ENCODE data around the gene PIR.

PIR gene

GRCh38 chrX:15418707-15419181 is 74.4 kb downstream of the PIR start:
- no peak for DNase-seq

- DNase-seq = no peak
Measured at GRCh38 chrX:15418041-15418706, 75.0 kb downstream of the PIR start.

GRCh38 chrX:15416133-15416993 is 76.8 kb downstream of the PIR start:
- DNase-seq = no peak

DNA sequence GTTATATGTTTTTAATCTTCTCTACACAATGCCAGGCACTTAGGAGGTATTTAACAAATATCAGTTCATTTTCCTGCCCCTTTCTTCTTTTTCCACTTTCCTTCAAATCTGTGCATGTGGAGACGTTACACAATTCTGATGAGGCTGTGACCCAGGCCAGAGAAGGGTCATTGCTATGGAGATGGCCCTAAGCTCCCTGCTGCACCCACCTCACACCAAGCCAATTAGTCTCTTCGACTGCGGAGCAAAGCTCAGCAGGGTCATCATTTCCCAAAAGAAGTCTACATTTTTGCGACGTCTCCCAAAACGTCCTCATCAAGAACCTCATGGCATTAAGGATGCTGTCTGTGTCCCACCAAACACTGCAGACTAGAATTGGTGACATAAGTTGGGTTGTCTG is 80.0 kb downstream of the PIR start:
- DNase-seq = no peak

DNA sequence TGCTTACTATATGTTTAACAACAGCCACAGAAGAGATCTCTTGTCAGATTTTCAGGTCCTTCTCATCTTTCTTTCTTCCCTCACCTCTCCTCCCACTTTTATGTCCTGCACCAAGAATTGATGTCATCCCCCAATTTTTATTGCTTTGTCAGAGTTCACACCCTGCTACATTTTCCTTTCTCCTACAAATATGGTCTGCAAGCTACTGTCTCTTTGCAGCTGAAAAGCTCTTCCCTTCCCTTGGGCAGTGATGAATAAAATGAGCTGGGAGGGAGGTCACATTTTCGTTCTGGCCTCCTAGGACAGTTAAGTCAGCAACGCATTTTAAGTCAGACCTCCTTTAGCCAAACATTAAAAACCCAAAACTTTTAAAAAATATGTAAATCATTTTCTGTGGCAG is 82.2 kb downstream of the PIR start:
- no peak for DNase-seq

- DNase-seq = no peak
Measured at GRCh38 chrX:15410430-15410829, 82.7 kb downstream of the PIR start.

DNA sequence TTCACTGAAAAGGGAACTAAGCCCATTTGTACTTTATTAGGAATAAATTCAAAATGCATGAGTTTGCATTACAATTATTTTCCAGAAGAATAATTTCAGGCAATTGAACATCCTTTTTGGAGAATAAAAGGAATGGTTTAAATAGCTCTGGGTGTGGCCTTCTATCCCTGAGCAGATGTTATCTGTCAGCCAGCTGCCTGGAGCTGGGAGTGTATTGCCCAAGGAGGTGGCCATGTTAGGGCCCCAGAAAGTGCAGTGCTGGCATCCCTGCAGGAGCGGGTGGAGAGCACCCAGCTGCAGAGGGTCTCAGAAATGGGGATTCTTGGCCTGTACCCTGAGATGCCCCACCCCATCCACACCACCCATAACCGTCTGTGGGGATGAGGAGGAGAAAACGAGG is 87.3 kb downstream of the PIR start:
- DNase-seq = no peak

DNA sequence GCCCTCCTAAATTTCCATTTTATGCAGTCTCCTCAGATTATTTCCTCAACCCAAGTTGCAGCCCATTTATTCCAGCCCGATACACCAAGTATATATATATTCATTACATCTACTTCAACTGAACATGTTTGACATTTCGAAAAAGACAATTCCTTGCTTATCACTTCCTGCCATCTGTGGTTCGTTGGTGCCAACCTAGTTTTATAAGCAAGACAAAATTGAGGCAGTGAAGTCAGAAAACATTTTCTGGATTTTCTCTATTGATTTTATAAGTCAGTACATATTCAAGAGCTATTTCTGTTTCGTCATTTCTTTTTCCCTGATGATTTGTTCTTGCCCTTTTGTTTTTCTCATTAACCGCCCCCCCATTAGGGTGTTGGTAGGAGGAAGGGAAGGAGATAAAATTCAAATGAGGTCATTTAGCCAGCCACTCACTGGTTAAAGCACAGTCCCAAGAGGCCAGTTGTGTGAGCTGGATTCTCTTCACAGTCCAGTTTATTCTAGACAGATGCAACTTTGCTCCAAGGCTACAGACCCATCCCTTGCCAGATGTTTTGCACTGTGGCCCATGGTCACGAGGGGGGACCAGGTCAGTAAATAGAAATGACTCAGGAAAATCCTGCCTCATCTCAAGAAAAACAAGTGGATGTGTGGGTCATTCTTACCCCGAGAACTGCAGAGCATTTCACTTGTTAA is 88.6 kb downstream of the PIR start:
- DNase-seq = no peak

GRCh38 chrX:15401378-15401777 is 91.8 kb downstream of the PIR start:
- no peak for DNase-seq

GRCh38 chrX:15399962-15400391 is 93.2 kb downstream of the PIR start:
- no peak for DNase-seq

DNA sequence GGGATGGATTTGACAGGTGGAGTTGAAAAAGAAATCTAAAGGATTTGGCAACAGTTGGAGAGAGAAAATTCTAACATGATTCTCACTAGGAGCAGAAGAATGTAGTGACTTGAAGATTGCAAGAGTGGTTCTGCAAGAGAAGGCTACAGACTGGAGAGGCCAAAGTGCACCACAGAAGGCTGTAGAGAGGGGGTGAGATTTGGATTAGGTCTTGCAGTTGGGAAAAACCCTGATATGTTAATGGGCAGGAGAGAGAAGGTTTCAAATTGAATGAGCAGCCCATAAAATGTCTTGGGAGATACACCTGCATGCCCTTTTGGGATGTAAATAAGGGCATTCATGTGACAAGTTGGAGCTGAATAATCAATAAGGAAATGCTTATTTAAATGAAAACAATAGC is 94.3 kb downstream of the PIR start:
- no peak for DNase-seq

- no peak for DNase-seq
Measured at GRCh38 chrX:15395789-15396188, 97.3 kb downstream of the PIR start.

GRCh38 chrX:15391850-15392249 is 101.3 kb downstream of the PIR start:
- no peak for DNase-seq

- DNase-seq = no peak
Measured at GRCh38 chrX:15384304-15384703, 108.8 kb downstream of the PIR start, which contains the start of gene VEGFD. TSS of gene VEGFD (minus strand) at chrX:15384413. CDS start at chrX:15383946, 467 bp downstream.

DNA sequence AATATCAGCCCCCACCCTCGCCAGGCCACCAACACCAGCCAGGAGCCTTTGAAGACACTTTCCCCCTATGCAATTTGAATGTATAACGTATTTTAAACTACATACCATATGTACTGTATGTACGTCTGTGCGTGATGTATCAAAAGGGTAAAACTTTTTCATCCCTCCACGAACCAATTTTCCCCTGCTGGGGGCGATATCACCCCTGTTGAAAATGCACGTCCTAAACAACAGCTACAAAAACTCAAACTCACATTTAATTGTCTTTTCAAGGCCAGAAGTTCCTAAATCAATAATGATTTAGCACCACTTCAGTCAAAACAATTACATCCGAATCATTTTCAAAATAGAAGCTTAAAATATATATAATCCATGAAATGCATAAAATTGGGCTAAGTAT is 110.3 kb downstream of the PIR start:
- DNase-seq = no peak

GRCh38 chrX:15376956-15377355 is 116.2 kb downstream of the PIR start:
- DNase-seq = no peak

GRCh38 chrX:15373976-15374375 is 119.2 kb downstream of the PIR start:
- DNase-seq = no peak

DNA sequence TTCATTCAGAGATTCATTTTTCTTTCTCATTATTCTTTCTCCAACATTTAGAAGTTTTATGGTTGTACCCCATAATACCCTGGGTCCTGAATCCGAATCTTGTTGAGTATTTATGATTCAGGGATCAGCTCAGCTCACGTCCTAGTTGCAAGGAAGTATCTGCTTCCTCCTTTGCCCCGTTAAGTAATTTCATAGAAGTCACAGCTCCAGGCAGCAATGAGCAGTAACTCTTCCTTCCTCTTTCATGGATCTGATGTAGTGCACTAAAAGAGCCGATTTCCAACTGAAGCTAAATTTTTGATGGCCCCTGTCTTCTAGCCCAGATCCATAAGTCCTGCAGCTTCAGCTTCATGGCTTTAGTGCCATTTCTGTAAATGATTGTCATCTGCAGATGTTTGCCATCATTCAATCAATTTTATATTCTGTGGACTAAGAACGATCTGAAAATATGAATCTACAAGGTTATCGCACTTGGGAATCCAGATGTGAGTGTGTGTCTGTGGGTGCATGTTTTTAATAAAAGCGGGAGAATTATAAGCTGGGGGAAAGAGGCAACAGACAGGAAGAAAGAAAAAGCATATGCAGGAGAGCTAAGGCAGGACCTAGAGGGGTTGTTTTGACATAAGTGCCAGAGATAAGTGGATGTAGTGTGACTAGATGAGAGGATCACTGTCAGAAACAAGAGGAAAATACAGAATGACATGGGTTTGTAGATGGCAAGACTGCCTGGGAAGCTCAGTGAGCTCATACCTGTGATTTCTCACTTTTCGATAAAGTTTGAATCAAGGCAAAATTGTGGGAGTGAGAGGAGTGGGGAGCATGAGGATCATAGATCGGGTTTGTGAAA is 126.4 kb downstream of the PIR start:
- DNase-seq = no peak

DNA sequence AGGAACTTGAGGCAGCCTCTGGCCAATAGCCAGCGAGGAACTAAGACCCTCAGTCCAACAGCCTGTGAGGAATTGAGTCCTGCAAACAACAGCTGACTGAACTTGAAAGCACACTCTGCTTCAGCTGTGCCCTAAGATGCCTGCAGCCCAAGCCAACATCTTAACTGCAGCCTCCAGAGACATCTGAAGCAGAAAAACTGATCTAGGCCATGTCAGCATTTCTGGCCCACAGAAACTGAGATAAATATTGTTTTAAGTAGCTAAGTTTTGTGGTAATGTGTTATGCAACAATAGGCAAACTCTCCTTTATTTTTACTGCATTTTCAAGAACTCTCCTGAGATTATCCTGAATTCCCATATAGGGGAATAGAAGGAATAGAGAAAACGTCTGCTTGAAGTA is 133.4 kb downstream of the PIR start:
- no peak for DNase-seq

DNA sequence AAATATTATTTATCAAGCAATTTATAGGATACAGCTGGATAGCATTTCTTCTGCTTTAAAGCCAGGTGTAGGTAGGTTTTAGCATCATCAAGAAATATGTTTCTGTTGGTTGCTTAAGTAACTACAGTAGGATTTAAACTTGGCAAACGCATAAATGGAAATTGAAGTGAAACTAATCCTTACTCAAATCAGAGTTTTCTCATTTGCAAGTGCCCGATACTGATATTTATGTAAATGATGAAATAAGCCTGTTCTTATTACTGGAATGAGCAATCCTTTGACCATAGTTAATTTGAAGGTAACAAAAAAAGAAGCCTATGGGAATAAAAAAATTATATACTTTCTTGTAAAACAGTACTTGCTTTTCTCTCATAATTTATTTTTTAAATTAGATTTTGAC is 134.6 kb downstream of the PIR start:
- no peak for DNase-seq

DNA sequence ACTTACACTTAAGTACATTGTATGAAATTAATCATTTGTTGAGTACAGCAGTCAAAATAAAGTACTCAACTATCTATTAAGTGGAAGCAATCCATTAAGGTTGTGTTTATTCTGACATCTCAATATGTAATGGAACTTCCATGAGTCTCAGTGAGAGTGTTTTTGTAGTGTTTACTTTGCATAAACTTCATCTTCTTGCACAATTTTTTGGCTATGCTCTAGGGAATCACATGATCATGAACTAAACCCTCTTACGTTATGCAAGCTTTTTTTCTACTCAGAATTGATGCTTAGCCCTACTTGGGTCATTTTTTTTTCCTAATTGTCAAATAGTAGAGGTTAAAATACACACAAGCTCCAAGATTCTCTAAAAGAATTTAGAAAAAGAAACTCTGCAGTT is 136.7 kb downstream of the PIR start:
- no peak for DNase-seq

Data from nucleus accumbens (tissue), 56 donors.